K562 (cell line): ENCODE results near the gene BBC3. TPM values are rescaled to one million over a fixed set of nuclear protein-coding genes. Genes with fewer than 3 reads are reported as not detected.
A peak's percentile ranks its signal among the peaks of the same experiment; 100 is the strongest.

ENCODE experiments used
- ATF7 ChIP-seq: fragments of 450-650 bp; IDR thresholded peaks from 2 replicates; pipeline ENCODE4 v1.7.1; 2014; ENCODE audit warnings: mild to moderate bottlenecking, moderate library complexity
- BHLHE40 ChIP-seq: IDR thresholded peaks from 2 replicates; pipeline ENCODE4 v1.6.1; 2011; ENCODE audit warnings: low read length, improper control_type of control experiment
- ELK3 ChIP-seq: fragments of 450-650 bp; formaldehyde crosslinking; IDR thresholded peaks from 2 replicates; pipeline ENCODE4 v1.4.0; 2020; ENCODE audit warnings: mild to moderate bottlenecking
- HCFC1 ChIP-seq: IDR thresholded peaks from 2 replicates; pipeline ENCODE4 v1.6.1; 2012; ENCODE audit warnings: low read depth, low read length, improper control_type of control experiment
- HDAC2 ChIP-seq: fragments of 450-650 bp; IDR thresholded peaks from 2 replicates; pipeline ENCODE4 v1.6.1; 2016; ENCODE audit warnings: mild to moderate bottlenecking
- KLF6 ChIP-seq: fragments of 250-450 bp; sonication (Bioruptor Pico); IDR thresholded peaks from 2 replicates; pipeline ENCODE4 v1.4.0; 2020; ENCODE audit warnings: mild to moderate bottlenecking, moderate library complexity, borderline replicate concordance
- RAD21 ChIP-seq, 2 experiments: fragments of 250-450 bp in 1 of 2; fragments of 450-650 bp in 1 of 2; sonication (Bioruptor Pico) in 1 of 2; formaldehyde crosslinking in 1 of 2; IDR thresholded peaks in 1 of 2; conservative IDR thresholded peaks in 1 of 2; 2 replicates each; pipeline versions ENCODE4 v1.4.0 to v1.8.0; 2020 to 2022; ENCODE audit warnings: mild to moderate bottlenecking in 2 of 2, moderate library complexity in 1 of 2
- REST ChIP-seq, 2 experiments: fragments of 450-650 bp; formaldehyde crosslinking in 1 of 2; IDR thresholded peaks; 2 replicates each; pipeline versions ENCODE4 v1.4.0 to v1.6.1; 2014 to 2020; ENCODE audit warnings: mild to moderate bottlenecking in 2 of 2, borderline replicate concordance in 1 of 2, low read depth in 1 of 2
- SMARCA5 ChIP-seq: fragments of 450-650 bp; IDR thresholded peaks from 2 replicates; pipeline ENCODE4 v1.6.1; 2016
- ZFP36 ChIP-seq: fragments of 150-350 bp; IDR thresholded peaks from 2 replicates; pipeline ENCODE4 v1.6.1; 2018; ENCODE audit warnings: low read length, low read depth; ENCODE audit not compliant: partially characterized antibody
- ZNF408 ChIP-seq: fragments of 250-450 bp; sonication (Bioruptor Pico); IDR thresholded peaks from 2 replicates; pipeline ENCODE4 v1.4.0; 2020; ENCODE audit warnings: low read depth, mild to moderate bottlenecking, moderate library complexity
- ZNF609 ChIP-seq: sonication (generic); formaldehyde crosslinking; IDR thresholded peaks from 2 replicates; pipeline ENCODE4 v1.8.1; 2023; ENCODE audit warnings: missing genetic modification reagents, mild to moderate bottlenecking, borderline replicate concordance
- polyA plus RNA-seq, 8 experiments: library from polyadenylated mRNA; depleted of rRNA in 4 of 8; stranded (reverse) in 5 of 8; unstranded in 3 of 8; fragments of >200 nt; fragmentation: Nextera tagmentation in 2 of 8; fragmentation: Illumina TruSeq in 1 of 8; extraction: Ambion mirVana in 2 of 8; extraction: Trizol in 1 of 8; gene quantifications; 2 replicates each; pipeline versions ENCODE4 v1.2.1 to v1.2.3, GENCODE V29; 2011 to 2014; ENCODE audit warnings: inconsistent platforms in 1 of 8, missing spikeins in 1 of 8
- total RNA-seq, 7 experiments: library from RNA; depleted of rRNA in 6 of 7; stranded (reverse); fragments of >200 nt in 6 of 7; fragmentation: Illumina TruSeq in 2 of 7; extraction: Trizol in 2 of 7; gene quantifications; 2 replicates each; pipeline versions ENCODE4 v1.2.1 to v1.2.3, GENCODE V29; 2011 to 2021; ENCODE audit warnings: low replicate concordance in 1 of 7

BBC3 gene
- total and polyA plus RNA-seq, 9 of the 15 experiments (the other 6 are each of a cell fraction or from before 2014, with no cell fraction given), result 0.15 to 30.7 (median 4.8) TPM

- TF ChIP-seq ELK3 (CRISPR knock-in tag), result no peak
- TF ChIP-seq ZNF408 (CRISPR knock-in tag), result no peak
- TF ChIP-seq HDAC2, result peak; percentile 43; the same call in 1 of the 2 replicates
- no peak; the same call in 1 of the 2 replicates for TF ChIP-seq REST (IDR thresholded peaks at IDR 0.05; ENCODE audit: borderline replicate concordance)
- 0 out of 2 replicates have a peak, but pooled peaks have one; percentile 55 for TF ChIP-seq REST (CRISPR knock-in tag; IDR thresholded peaks at IDR 0.05; ENCODE audit: low read depth)
- no peak; the same call in 1 of the 2 replicates for TF ChIP-seq BHLHE40
- TF ChIP-seq HCFC1, result peak; percentile 41; the same call in 1 of the 2 replicates
- TF ChIP-seq ZNF609 (CRISPR knock-in tag), result no peak
- TF ChIP-seq RAD21 (CRISPR knock-in tag; conservative IDR thresholded peaks at IDR 0.05 in 1 of 2, IDR thresholded peaks at IDR 0.05 in 1 of 2), result peak in 1 of 2 experiments; percentile 28; a peak in 2 of 4 replicates
- TF ChIP-seq KLF6 (CRISPR knock-in tag), result no peak
- TF ChIP-seq SMARCA5, result peak; percentile 94
- peak; percentile 99 for TF ChIP-seq ZFP36
- no peak for TF ChIP-seq ATF7
These were observed 712 bp downstream of the BBC3 start (continued) for GRCh38 chr19:47230054-47230920.
